H1 (cell line): ENCODE data around the gene PDZRN4. TPM values are rescaled to one million over a fixed set of nuclear protein-coding genes. Genes with fewer than 3 reads are reported as not detected.

Source experiments
- CTCF ChIA-PET: fragments of 300-600 bp; sonication (Branson Sonifier 250); formaldehyde crosslinking; loops from one replicate; lab custom pipeline; 2021; ENCODE audit not compliant: partially characterized antibody; lab: Charles Lee
- POLR2A ChIA-PET: fragments of 300-600 bp; sonication (Branson Sonifier 250); formaldehyde crosslinking; loops from one replicate; lab custom pipeline; 2021; ENCODE audit warnings: inconsistent platforms; ENCODE audit not compliant: partially characterized antibody; lab: Charles Lee
- DNase-seq, 2 experiments: peaks; one replicate each; pipeline versions ENCODE4 v3.0.0 to v3.0.0-alpha.2; 2010 to 2022; ENCODE audit warnings: low spot score in 2 of 2, low read depth in 1 of 2, mixed read lengths in 1 of 2
- FAIRE-seq: peaks from 2 replicates; lab custom pipeline; 2011; peaks lifted over from hg19 to GRCh38; lab: Jason Lieb, UNC
- H2AFZ ChIP-seq: 2 replicates; pipeline ENCODE4 v1.8.1; 2012; ENCODE audit warnings: low read length, inconsistent platforms
- H2AK5ac ChIP-seq: 2 replicates; pipeline ENCODE4 v1.6.1; 2013; ENCODE audit warnings: low read depth, low read length
- H2BK120ac ChIP-seq: replicated peaks from 2 replicates; pipeline ENCODE3; 2013; ENCODE audit warnings: low read depth, low read length, inconsistent platforms
- H2BK12ac ChIP-seq: 2 replicates; pipeline ENCODE4 v1.6.1; 2013; ENCODE audit warnings: low read depth, low read length
- H2BK15ac ChIP-seq: 2 replicates; pipeline ENCODE4 v1.6.1; 2013; ENCODE audit warnings: low read length
- H2BK20ac ChIP-seq: 2 replicates; pipeline ENCODE4 v1.6.1; 2013; ENCODE audit warnings: low read length
- H2BK5ac ChIP-seq: 2 replicates; pipeline ENCODE4 v1.6.1; 2013; ENCODE audit warnings: low read depth, low read length
- H3K14ac ChIP-seq: 2 replicates; pipeline ENCODE4 v1.6.1; 2013; ENCODE audit warnings: inconsistent platforms; ENCODE audit not compliant: insufficient read length
- H3K18ac ChIP-seq: 2 replicates; pipeline ENCODE4 v1.6.1; 2013; ENCODE audit warnings: low read length; ENCODE audit errors: extremely low read depth
- H3K23ac ChIP-seq: 2 replicates; pipeline ENCODE4 v1.6.1; 2013; ENCODE audit warnings: inconsistent platforms; ENCODE audit not compliant: insufficient read length
- H3K23me2 ChIP-seq: 2 replicates; pipeline ENCODE4 v1.6.1; 2013; ENCODE audit warnings: low read depth, low read length
- H3K27ac ChIP-seq: 2 replicates; pipeline ENCODE4 v1.6.1; 2011; ENCODE audit warnings: low read depth, low read length, inconsistent platforms
- H3K27me3 ChIP-seq, 4 experiments: replicated peaks in 1 of 4; 1 replicate in 1 of 4; 2 replicates in 3 of 4; pipeline versions ENCODE4 v1.6.1 to v1.8.1; 2011 to 2013; ENCODE audit warnings: low read length in 3 of 4, mild to moderate bottlenecking in 3 of 4, inconsistent platforms in 2 of 4, mixed read lengths in 2 of 4, moderate library complexity in 1 of 4; ENCODE audit not compliant: control insufficient read depth in 3 of 4, insufficient read depth in 3 of 4; ENCODE audit errors: extremely low read depth in 1 of 4
- H3K36me3 ChIP-seq, 4 experiments: 2 replicates each; pipeline versions ENCODE4 v1.6.1 to v1.8.1; 2011 to 2013; ENCODE audit warnings: mild to moderate bottlenecking in 4 of 4, low read length in 3 of 4, moderate library complexity in 2 of 4, control low read depth in 1 of 4, inconsistent platforms in 1 of 4; ENCODE audit not compliant: insufficient read depth in 4 of 4, control insufficient read depth in 2 of 4
- H3K4ac ChIP-seq: replicated peaks from 2 replicates; pipeline ENCODE3; 2013; ENCODE audit warnings: low read length, low read depth, mixed read lengths, inconsistent platforms; ENCODE audit not compliant: insufficient read length
- H3K4me1 ChIP-seq, 4 experiments: replicated peaks in 1 of 4; 1 replicate in 1 of 4; 2 replicates in 3 of 4; pipeline versions ENCODE4 v1.6.1 to v1.8.1; 2011 to 2013; ENCODE audit warnings: low read length in 3 of 4, inconsistent platforms in 2 of 4, mixed read lengths in 1 of 4; ENCODE audit not compliant: insufficient read depth in 4 of 4, control insufficient read depth in 3 of 4
- H3K4me2 ChIP-seq, 2 experiments: 2 replicates each; pipeline versions ENCODE4 v1.6.1 to v1.8.1; 2011 to 2013; ENCODE audit warnings: low read depth in 2 of 2, low read length in 2 of 2, control low read depth in 1 of 2, inconsistent platforms in 1 of 2, mild to moderate bottlenecking in 1 of 2; ENCODE audit not compliant: insufficient read depth in 1 of 2
- H3K4me3 ChIP-seq, 4 experiments: fragments of 200-600, 300-600 bp in 1 of 4; sonication (generic), shearing (Covaris generic), sonication (Bioruptor Twin) in 1 of 4; 2 replicates each; pipeline versions ENCODE4 v1.5.1 to v1.8.1; 2011 to 2016; ENCODE audit warnings: low read length in 4 of 4, low read depth in 3 of 4, control low read depth in 2 of 4, inconsistent platforms in 2 of 4, mild to moderate bottlenecking in 2 of 4, mixed read lengths in 1 of 4, moderate library complexity in 1 of 4; ENCODE audit not compliant: insufficient read depth in 2 of 4; ENCODE audit errors: extremely low read depth in 1 of 4
- H3K56ac ChIP-seq: replicated peaks from 2 replicates; pipeline ENCODE3; 2013; ENCODE audit warnings: low read depth, mild to moderate bottlenecking, mixed read lengths, low read length, inconsistent platforms; ENCODE audit not compliant: insufficient read length
- H3K79me1 ChIP-seq: 2 replicates; pipeline ENCODE4 v1.6.1; 2013; ENCODE audit warnings: low read depth, low read length, control low read depth
- H3K79me2 ChIP-seq, 2 experiments: 2 replicates each; pipeline versions ENCODE4 v1.6.1 to v1.8.1; 2012 to 2013; ENCODE audit warnings: low read length in 2 of 2, mild to moderate bottlenecking in 2 of 2, inconsistent platforms in 1 of 2; ENCODE audit not compliant: insufficient read depth in 2 of 2, control insufficient read depth in 1 of 2
- H3K9ac ChIP-seq, 4 experiments: replicated peaks in 1 of 4; 1 replicate in 1 of 4; 2 replicates in 3 of 4; pipeline versions ENCODE4 v1.6.1 to v1.8.1; 2011 to 2013; ENCODE audit warnings: low read depth in 3 of 4, low read length in 3 of 4, control low read depth in 2 of 4, mild to moderate bottlenecking in 2 of 4, moderate library complexity in 2 of 4, inconsistent platforms in 1 of 4; ENCODE audit errors: extremely low read depth in 1 of 4
- H3K9me3 ChIP-seq, 2 experiments: 2 replicates each; pipeline versions ENCODE4 v1.6.1 to v1.8.1; 2012 to 2013; ENCODE audit warnings: mild to moderate bottlenecking in 2 of 2, moderate library complexity in 2 of 2, control low read depth in 1 of 2, inconsistent platforms in 1 of 2, low read depth in 1 of 2, low read length in 1 of 2, mixed read lengths in 1 of 2; ENCODE audit not compliant: insufficient read depth in 2 of 2
- H4K20me1 ChIP-seq, 2 experiments: replicated peaks in 1 of 2; 2 replicates each; pipeline versions ENCODE3 to v1.8.1; 2011 to 2013; ENCODE audit warnings: inconsistent platforms in 2 of 2, low read length in 2 of 2, mild to moderate bottlenecking in 1 of 2; ENCODE audit not compliant: insufficient read depth in 2 of 2, control insufficient read depth in 1 of 2
- H4K5ac ChIP-seq: 2 replicates; pipeline ENCODE4 v1.6.1; 2013; ENCODE audit warnings: low read length, low read depth, mixed read lengths, inconsistent platforms; ENCODE audit not compliant: insufficient read length
- H4K8ac ChIP-seq: 2 replicates; pipeline ENCODE4 v1.8.0; 2013; ENCODE audit warnings: mild to moderate bottlenecking, moderate library complexity, low read length, inconsistent platforms; ENCODE audit not compliant: insufficient read depth; ENCODE audit errors: extremely low read depth
- H4K91ac ChIP-seq: replicated peaks from 2 replicates; pipeline ENCODE3; 2013; ENCODE audit warnings: low read length, mixed read lengths, inconsistent platforms; ENCODE audit not compliant: insufficient read length
- WGBS, 2 experiments: shearing (Covaris generic) in 1 of 2; methylation state at CpG; one replicate each; pipeline versions ENCODE4 v1.1.6 to v1.1.7; 2013 to 2015; ENCODE audit warnings: low lambda C conversion rate in 2 of 2, mixed read lengths in 2 of 2, inconsistent platforms in 1 of 2, low coverage in 1 of 2, missing lambda C conversion rate in 1 of 2; ENCODE audit not compliant: insufficient replicate concordance in 2 of 2, insufficient coverage in 1 of 2, insufficient read length in 1 of 2; ENCODE audit errors: extremely low coverage in 1 of 2, missing lambda C conversion rate in 1 of 2; 5-methylcytosine and 5-hydroxymethylcytosine counted together
- polyA plus RNA-seq, 7 experiments: library from polyadenylated mRNA; depleted of rRNA in 3 of 7; stranded (reverse) in 5 of 7; unstranded in 2 of 7; fragments of >200 nt in 5 of 7; fragments of 200-250 nt in 2 of 7; gene quantifications; 1 replicate in 5 of 7; 2 replicates in 1 of 7; 4 replicates in 1 of 7; pipeline versions ENCODE4 v1.2.1 to v1.2.3, GENCODE V29; 2011 to 2013; ENCODE audit warnings: missing spikeins in 2 of 7, mixed read lengths in 2 of 7
- total RNA-seq: library from RNA; stranded (reverse); fragmentation: NEBNext Ultra II Directional; extraction: Animal tissue kit (Norgen Biotek cat#: 25700); gene quantifications from 2 replicates; pipeline ENCODE4 v1.2.1, GENCODE V29; 2021

PDZRN4 gene
- total and polyA plus RNA-seq, 2 of the 8 experiments (the other 6 are each of a cell fraction or from before 2014, with no cell fraction given): not detected

GRCh38 chr12:41509271-41510055 lies 321.3 kb downstream of the PDZRN4 start:
- no peak overlapping the region for H3K14ac ChIP-seq
- no peak overlapping the region for H2AK5ac ChIP-seq
- no peak overlapping the region for H3K18ac ChIP-seq
- no peak overlapping the region for H3K23ac ChIP-seq
- DNase-seq: no peak
- no peak overlapping the region for H2BK20ac ChIP-seq
- no peaks in the 10 kb centered on the region for H4K20me1 ChIP-seq
- H3K23me2 ChIP-seq: no peaks in the 10 kb centered on the region
- no peak overlapping the region for H2AFZ ChIP-seq
- no peaks in the 10 kb centered on the region for H3K9me3 ChIP-seq
- no peaks in the 10 kb centered on the region for H3K27me3 ChIP-seq
- H4K91ac ChIP-seq: no peak overlapping the region
- H3K4me2 ChIP-seq: no peak overlapping the region
- FAIRE-seq: no peak
- ChIA-PET CTCF (interaction anchor here (0.6 to 2.8 kb wide), 3 partner anchors 16 to 472 kb away, joined by 3 to 8 read pairs (median 4); no protein-coding TSS in a partner anchor), POLR2A (no interaction called here)
- H3K36me3 ChIP-seq: no peaks in the 10 kb centered on the region
- no peak overlapping the region for H2BK120ac ChIP-seq
- no peak overlapping the region for H2BK5ac ChIP-seq
- no peak overlapping the region for H4K5ac ChIP-seq
- H3K9ac ChIP-seq: no peak overlapping the region
- H3K4me3 ChIP-seq: no peak overlapping the region
- H3K4ac ChIP-seq: no peak overlapping the region
- 89% methylated on average over 4 of the region's 4 CpGs; no CpG with 5 or more reads in 1 of the 2 experiments for WGBS, 2 experiments
- no peaks in the 10 kb centered on the region for H3K79me1 ChIP-seq
- no peak overlapping the region for H3K56ac ChIP-seq
- H3K4me1 ChIP-seq: peaks cover 0 to 3% (median 0%) of the 10 kb centered on the region in 4 experiments; a peak in 1 of 7 replicates
- no peak overlapping the region for H2BK12ac ChIP-seq
- no peak overlapping the region for H4K8ac ChIP-seq
- H2BK15ac ChIP-seq: no peak overlapping the region
- no peak overlapping the region for H3K27ac ChIP-seq
- H3K79me2 ChIP-seq: no peaks in the 10 kb centered on the region
